K562 (cell line): ENCODE measurements around the gene RSAD1. TPM values are rescaled to one million over a fixed set of nuclear protein-coding genes. Genes with fewer than 3 reads are reported as not detected.

Source experiments
- FOXA1 ChIP-seq: fragments of 450-650 bp; IDR thresholded peaks from 2 replicates; pipeline ENCODE4 v1.6.1; 2016; ENCODE audit warnings: mild to moderate bottlenecking, borderline replicate concordance
- HDGF ChIP-seq: fragments of 450-650 bp; IDR thresholded peaks from 2 replicates; pipeline ENCODE4 v1.6.1; 2016
- TCF3 ChIP-seq: sonication (generic); formaldehyde crosslinking; IDR thresholded peaks from 2 replicates; pipeline ENCODE4 v1.4.0; 2020; ENCODE audit warnings: mild to moderate bottlenecking, missing genetic modification reagents
- ZNF778 ChIP-seq: fragments of 450-650 bp; formaldehyde crosslinking; IDR thresholded peaks from 2 replicates; pipeline ENCODE4 v1.4.0; 2020; ENCODE audit warnings: mild to moderate bottlenecking, moderate library complexity
- polyA plus RNA-seq, 8 experiments: library from polyadenylated mRNA; depleted of rRNA in 4 of 8; stranded (reverse) in 5 of 8; unstranded in 3 of 8; fragments of >200 nt; fragmentation: Nextera tagmentation in 2 of 8; fragmentation: Illumina TruSeq in 1 of 8; extraction: Ambion mirVana in 2 of 8; extraction: Trizol in 1 of 8; gene quantifications; 2 replicates each; pipeline versions ENCODE4 v1.2.1 to v1.2.3, GENCODE V29; 2011 to 2014; ENCODE audit warnings: inconsistent platforms in 1 of 8, missing spikeins in 1 of 8
- total RNA-seq, 7 experiments: library from RNA; depleted of rRNA in 6 of 7; stranded (reverse); fragments of >200 nt in 6 of 7; fragmentation: Illumina TruSeq in 2 of 7; extraction: Trizol in 2 of 7; gene quantifications; 2 replicates each; pipeline versions ENCODE4 v1.2.1 to v1.2.3, GENCODE V29; 2011 to 2021; ENCODE audit warnings: low replicate concordance in 1 of 7
- TF ChIP-seq, protein P1 (sequence below), 2 experiments: fragments of 450-650 bp in 1 of 2; sonication (generic) in 1 of 2; formaldehyde crosslinking in 1 of 2; IDR thresholded peaks; 2 replicates each; pipeline versions ENCODE4 v1.7.1 to v1.9.0; 2016 to 2022; ENCODE audit warnings: inconsistent platforms in 1 of 2, mild to moderate bottlenecking in 1 of 2, missing genetic modification reagents in 1 of 2

RSAD1 gene
- total and polyA plus RNA-seq, 9 of the 15 experiments (the other 6 are each of a cell fraction or from before 2014, with no cell fraction given), result 4.5 to 42.5 (median 26.8) TPM

DNA sequence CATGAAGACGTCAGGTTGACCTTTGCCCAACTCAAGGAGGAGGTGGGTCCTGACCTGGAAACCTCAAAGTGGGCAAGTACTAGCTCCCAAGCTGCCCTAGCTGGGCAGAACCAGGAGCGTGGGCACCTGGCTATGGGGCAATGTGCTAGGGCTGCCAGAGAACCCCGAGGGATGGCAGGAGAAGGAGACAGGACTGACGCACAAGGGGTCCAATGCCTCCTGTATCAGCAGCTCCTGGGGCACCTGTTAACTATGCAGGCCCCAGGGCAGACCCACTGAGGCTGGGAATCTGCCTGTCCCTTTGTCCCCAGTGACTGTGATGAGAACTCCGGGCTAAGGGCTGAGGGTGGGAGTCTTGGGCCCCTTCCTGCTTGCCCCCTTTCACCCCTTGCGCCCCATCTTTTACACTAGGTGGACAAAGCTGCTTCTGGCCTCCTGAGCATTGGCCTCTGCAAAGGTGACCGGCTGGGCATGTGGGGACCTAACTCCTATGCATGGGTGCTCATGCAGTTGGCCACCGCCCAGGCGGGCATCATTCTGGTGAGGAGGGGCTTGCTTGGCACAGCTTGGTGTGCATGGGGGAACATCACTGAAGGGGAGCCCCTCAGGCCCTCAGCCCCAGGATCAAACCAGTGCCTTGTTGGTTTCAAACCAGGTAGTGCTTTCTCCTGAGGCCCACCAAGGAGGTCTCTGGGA is 17.7 kb upstream of the RSAD1 start (continued):
- TF ChIP-seq, protein P1, sequence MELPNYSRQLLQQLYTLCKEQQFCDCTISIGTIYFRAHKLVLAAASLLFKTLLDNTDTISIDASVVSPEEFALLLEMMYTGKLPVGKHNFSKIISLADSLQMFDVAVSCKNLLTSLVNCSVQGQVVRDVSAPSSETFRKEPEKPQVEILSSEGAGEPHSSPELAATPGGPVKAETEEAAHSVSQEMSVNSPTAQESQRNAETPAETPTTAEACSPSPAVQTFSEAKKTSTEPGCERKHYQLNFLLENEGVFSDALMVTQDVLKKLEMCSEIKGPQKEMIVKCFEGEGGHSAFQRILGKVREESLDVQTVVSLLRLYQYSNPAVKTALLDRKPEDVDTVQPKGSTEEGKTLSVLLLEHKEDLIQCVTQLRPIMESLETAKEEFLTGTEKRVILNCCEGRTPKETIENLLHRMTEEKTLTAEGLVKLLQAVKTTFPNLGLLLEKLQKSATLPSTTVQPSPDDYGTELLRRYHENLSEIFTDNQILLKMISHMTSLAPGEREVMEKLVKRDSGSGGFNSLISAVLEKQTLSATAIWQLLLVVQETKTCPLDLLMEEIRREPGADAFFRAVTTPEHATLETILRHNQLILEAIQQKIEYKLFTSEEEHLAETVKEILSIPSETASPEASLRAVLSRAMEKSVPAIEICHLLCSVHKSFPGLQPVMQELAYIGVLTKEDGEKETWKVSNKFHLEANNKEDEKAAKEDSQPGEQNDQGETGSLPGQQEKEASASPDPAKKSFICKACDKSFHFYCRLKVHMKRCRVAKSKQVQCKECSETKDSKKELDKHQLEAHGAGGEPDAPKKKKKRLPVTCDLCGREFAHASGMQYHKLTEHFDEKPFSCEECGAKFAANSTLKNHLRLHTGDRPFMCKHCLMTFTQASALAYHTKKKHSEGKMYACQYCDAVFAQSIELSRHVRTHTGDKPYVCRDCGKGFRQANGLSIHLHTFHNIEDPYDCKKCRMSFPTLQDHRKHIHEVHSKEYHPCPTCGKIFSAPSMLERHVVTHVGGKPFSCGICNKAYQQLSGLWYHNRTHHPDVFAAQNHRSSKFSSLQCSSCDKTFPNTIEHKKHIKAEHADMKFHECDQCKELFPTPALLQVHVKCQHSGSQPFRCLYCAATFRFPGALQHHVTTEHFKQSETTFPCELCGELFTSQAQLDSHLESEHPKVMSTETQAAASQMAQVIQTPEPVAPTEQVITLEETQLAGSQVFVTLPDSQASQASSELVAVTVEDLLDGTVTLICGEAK (IDR thresholded peaks at IDR 0.05), result no peak
- TF ChIP-seq, protein P1 (CRISPR knock-in tag; IDR thresholded peaks at IDR 0.05), result no peak
- no peak for TF ChIP-seq TCF3
- TF ChIP-seq ZNF778, result no peak
- no peak for TF ChIP-seq FOXA1
- TF ChIP-seq HDGF, result no peak
